NCI-H2196 (cell line): ENCODE measurements around the gene TCF7L1.
"Not testable (repeated sequence)": the region's sequence is repeated elsewhere in the genome, so short reads cannot be mapped to it uniquely, and the experiment has no call there.

Experiments
- DNase-seq: peaks from one replicate; lab custom pipeline; 2025; ENCODE audit not compliant: unreplicated experiment; lab: John Stamatoyannopoulos, UW

The TCF7L1 gene

GRCh38 chr2:85319796-85320195 lies 186.6 kb downstream of the TCF7L1 start:
- DNase-seq = no peak

- DNase-seq = no peak
Observed at GRCh38 chr2:85323351-85323987, 190.3 kb downstream of the TCF7L1 start.

GRCh38 chr2:85323988-85324367 lies 190.8 kb downstream of the TCF7L1 start:
- DNase-seq = not testable (repeated sequence)

GRCh38 chr2:85324639-85325465 lies 191.7 kb downstream of the TCF7L1 start:
- DNase-seq = no peak

- no peak for DNase-seq
Observed at GRCh38 chr2:85325466-85325811, 192.2 kb downstream of the TCF7L1 start.

GRCh38 chr2:85326406-85327159 lies 193.4 kb downstream of the TCF7L1 start:
- DNase-seq = no peak

GRCh38 chr2:85327160-85327821 lies 194.1 kb downstream of the TCF7L1 start:
- no peak for DNase-seq

GRCh38 chr2:85327822-85328617 lies 194.8 kb downstream of the TCF7L1 start, which contains the start of gene TGOLN2:
Gene TGOLN2 (minus strand): TSS chr2:85327989. CDS start chr2:85327962, 27 bp downstream.
- DNase-seq = peak; percentile 80

- no peak for DNase-seq
Observed at GRCh38 chr2:85329181-85329651, 196.0 kb downstream of the TCF7L1 start.

GRCh38 chr2:85329701-85330100 lies 196.5 kb downstream of the TCF7L1 start:
- not testable (repeated sequence) for DNase-seq

- no peak for DNase-seq
Observed at GRCh38 chr2:85330839-85331636, 197.8 kb downstream of the TCF7L1 start.

- DNase-seq = not testable (repeated sequence)
Observed at GRCh38 chr2:85333877-85334276, 200.7 kb downstream of the TCF7L1 start.

- no peak for DNase-seq
Observed at GRCh38 chr2:85334928-85335327, 201.7 kb downstream of the TCF7L1 start.

- DNase-seq = no peak
Observed at GRCh38 chr2:85340034-85340892, 207.1 kb downstream of the TCF7L1 start.

- DNase-seq = no peak
Observed at GRCh38 chr2:85341269-85342029, 208.3 kb downstream of the TCF7L1 start.

GRCh38 chr2:85342156-85342555 lies 209.0 kb downstream of the TCF7L1 start:
- DNase-seq = no peak

- not testable (repeated sequence) for DNase-seq
Observed at GRCh38 chr2:85343207-85343895, 210.2 kb downstream of the TCF7L1 start.
